SU-DHL-6 (cell line): ENCODE data around the gene SNX30.

ENCODE experiments used
- CTCF ChIP-seq: fragments of 200-600 bp; sonication (generic); IDR thresholded peaks from one replicate; pipeline ENCODE4 v1.5.1; 2017; ENCODE audit warnings: antibody characterized with exemption, mild to moderate bottlenecking, low read length, moderate library complexity; ENCODE audit not compliant: insufficient read depth, poor library complexity, severe bottlenecking
- EZH2phosphoT487 ChIP-seq: fragments of 200-600 bp; sonication (generic), shearing (Covaris generic); conservative IDR thresholded peaks from 2 replicates; pipeline ENCODE4 v1.6.1; 2018; ENCODE audit warnings: mild to moderate bottlenecking, antibody characterized with exemption, low read length, moderate library complexity, mixed read lengths

- TF ChIP-seq CTCF, result no peak
- no peak for TF ChIP-seq EZH2phosphoT487
These were observed 166.8 kb downstream of the SNX30 start for GRCh38 chr9:112917047-112917986.
